Liver (tissue), 9 donors: ENCODE data around the gene EEF2K. TPM values are rescaled to one million over a fixed set of nuclear protein-coding genes. Genes with fewer than 3 reads are reported as not detected.

Experiments
- DNase-seq: peaks from one replicate; pipeline ENCODE4 v3.0.0-alpha.2; 2017; ENCODE audit warnings: low spot score
- H3K27ac ChIP-seq, 2 donors: one replicate each; pipeline ENCODE4 v1.7.0; 2013; ENCODE audit warnings: inconsistent platforms in 2 of 2, low read length in 2 of 2, control low read depth in 1 of 2, low read depth in 1 of 2, mild to moderate bottlenecking in 1 of 2
- H3K27me3 ChIP-seq, 4 donors: one replicate each; pipeline versions ENCODE4 v1.6.1 to v1.7.0; 2013; ENCODE audit warnings: low read length in 3 of 4, inconsistent platforms in 1 of 4, mild to moderate bottlenecking in 1 of 4, moderate library complexity in 1 of 4; ENCODE audit not compliant: control insufficient read depth in 4 of 4, insufficient read depth in 4 of 4
- H3K36me3 ChIP-seq, 4 donors: one replicate each; pipeline versions ENCODE4 v1.6.1 to v1.7.0; 2013; ENCODE audit warnings: low read length in 3 of 4, mild to moderate bottlenecking in 3 of 4, low read depth in 1 of 4, moderate library complexity in 1 of 4; ENCODE audit not compliant: control insufficient read depth in 4 of 4, insufficient read depth in 3 of 4
- H3K4me1 ChIP-seq, 4 donors: one replicate each; pipeline versions ENCODE4 v1.6.1 to v1.7.0; 2013; ENCODE audit warnings: low read length in 3 of 4, mild to moderate bottlenecking in 3 of 4, moderate library complexity in 1 of 4; ENCODE audit not compliant: control insufficient read depth in 4 of 4, insufficient read depth in 4 of 4
- H3K4me3 ChIP-seq, 3 donors: one replicate each; pipeline versions ENCODE4 v1.6.1 to v1.7.0; 2013; ENCODE audit warnings: low read length in 3 of 3, control low read depth in 1 of 3, low read depth in 1 of 3, mild to moderate bottlenecking in 1 of 3
- H3K9ac ChIP-seq, 2 donors: one replicate each; pipeline ENCODE4 v1.7.0; 2013; ENCODE audit warnings: low read length in 2 of 2, mild to moderate bottlenecking in 2 of 2, moderate library complexity in 2 of 2, control low read depth in 1 of 2, low read depth in 1 of 2
- H3K9me3 ChIP-seq, 4 donors: one replicate each; pipeline versions ENCODE4 v1.6.1 to v1.7.0; 2013; ENCODE audit warnings: low read length in 3 of 4; ENCODE audit not compliant: control insufficient read depth in 4 of 4
- EGR1 ChIP-seq, 2 donors: IDR thresholded peaks; 2 replicates each; pipeline ENCODE4 v1.6.1; 2016 to 2018; ENCODE audit warnings: antibody characterized with exemption in 2 of 2, low read depth in 2 of 2
- FOXA1 ChIP-seq: IDR thresholded peaks from 2 replicates; pipeline ENCODE4 v1.6.1; 2016; ENCODE audit warnings: antibody characterized with exemption
- FOXA2 ChIP-seq: IDR thresholded peaks from 2 replicates; pipeline ENCODE4 v1.6.1; 2016; ENCODE audit warnings: antibody characterized with exemption
- HNF4A ChIP-seq, 2 donors: conservative IDR thresholded peaks; 2 replicates each; pipeline ENCODE4 v1.6.1; 2016; ENCODE audit warnings: antibody characterized with exemption in 2 of 2, mild to moderate bottlenecking in 2 of 2
- HNF4G ChIP-seq: IDR thresholded peaks from 2 replicates; pipeline ENCODE4 v1.6.1; 2016; ENCODE audit warnings: antibody characterized with exemption
- JUND ChIP-seq, 2 donors: IDR thresholded peaks; 2 replicates each; pipeline ENCODE4 v1.6.1; 2016; ENCODE audit warnings: antibody characterized with exemption in 2 of 2
- MAX ChIP-seq: IDR thresholded peaks from 2 replicates; pipeline ENCODE4 v1.6.1; 2016; ENCODE audit warnings: antibody characterized with exemption
- NR2F2 ChIP-seq: IDR thresholded peaks from 2 replicates; pipeline ENCODE4 v1.6.1; 2016; ENCODE audit warnings: antibody characterized with exemption
- RAD21 ChIP-seq, 2 donors: IDR thresholded peaks; 2 replicates each; pipeline ENCODE4 v1.6.1; 2016; ENCODE audit warnings: antibody characterized with exemption in 2 of 2, mild to moderate bottlenecking in 2 of 2
- RXRA ChIP-seq, 2 donors: IDR thresholded peaks; 2 replicates each; pipeline ENCODE4 v1.6.1; 2017 to 2018; ENCODE audit warnings: antibody characterized with exemption in 2 of 2, mild to moderate bottlenecking in 1 of 2
- SP1 ChIP-seq: IDR thresholded peaks from 2 replicates; pipeline ENCODE4 v1.6.1; 2018; ENCODE audit warnings: antibody characterized with exemption, mild to moderate bottlenecking
- TAF1 ChIP-seq: conservative IDR thresholded peaks from 2 replicates; pipeline ENCODE4 v1.6.1; 2016; ENCODE audit warnings: antibody characterized with exemption, mild to moderate bottlenecking
- YY1 ChIP-seq: IDR thresholded peaks from 2 replicates; pipeline ENCODE4 v1.6.1; 2016; ENCODE audit warnings: antibody characterized with exemption, mild to moderate bottlenecking
- WGBS: extraction: QIAGEN DNeasy Blood & Tissue Kit; methylation state at CpG from one replicate; pipeline ENCODE4 v1.1.7; 2013; 5-methylcytosine and 5-hydroxymethylcytosine counted together
- polyA plus RNA-seq, 2 donors: library from polyadenylated mRNA; stranded (reverse) in 1 of 2; unstranded in 1 of 2; fragments of 200-250 nt in 1 of 2; fragments of >200 nt in 1 of 2; fragmentation: Nextera tagmentation in 1 of 2; extraction: Ambion mirVana in 1 of 2; gene quantifications; one replicate each; pipeline versions ENCODE4 v1.2.1 to v1.2.3, GENCODE V29; 2013 to 2015
- total RNA-seq, 2 donors: library from RNA; depleted of rRNA; stranded (reverse); fragments of >200 nt; gene quantifications; one replicate each; pipeline ENCODE4 v1.2.3, GENCODE V29; 2014
- TF ChIP-seq, protein P1 (sequence below): fragments of 150-350 bp; IDR thresholded peaks from 2 replicates; pipeline ENCODE4 v1.5.1; 2017; ENCODE audit warnings: improper control_type of control experiment, low read depth, low read length; ENCODE audit not compliant: missing input control
- TF ChIP-seq, protein P2 (sequence below): IDR thresholded peaks from 2 replicates; pipeline ENCODE4 v1.6.1; 2016; ENCODE audit warnings: antibody characterized with exemption
- TF ChIP-seq, protein P3 (sequence below): IDR thresholded peaks from 2 replicates; pipeline ENCODE4 v1.6.1; 2016; ENCODE audit warnings: antibody characterized with exemption
- donor health status: healthy.
- donor health status: healthy.
- donor health status: healthy.
- donor health status: healthy.
- donor health status: healthy.

Gene EEF2K
- total and polyA plus RNA-seq, 4 donors: 3.2 to 14.3 (median 8.0) TPM

DNA sequence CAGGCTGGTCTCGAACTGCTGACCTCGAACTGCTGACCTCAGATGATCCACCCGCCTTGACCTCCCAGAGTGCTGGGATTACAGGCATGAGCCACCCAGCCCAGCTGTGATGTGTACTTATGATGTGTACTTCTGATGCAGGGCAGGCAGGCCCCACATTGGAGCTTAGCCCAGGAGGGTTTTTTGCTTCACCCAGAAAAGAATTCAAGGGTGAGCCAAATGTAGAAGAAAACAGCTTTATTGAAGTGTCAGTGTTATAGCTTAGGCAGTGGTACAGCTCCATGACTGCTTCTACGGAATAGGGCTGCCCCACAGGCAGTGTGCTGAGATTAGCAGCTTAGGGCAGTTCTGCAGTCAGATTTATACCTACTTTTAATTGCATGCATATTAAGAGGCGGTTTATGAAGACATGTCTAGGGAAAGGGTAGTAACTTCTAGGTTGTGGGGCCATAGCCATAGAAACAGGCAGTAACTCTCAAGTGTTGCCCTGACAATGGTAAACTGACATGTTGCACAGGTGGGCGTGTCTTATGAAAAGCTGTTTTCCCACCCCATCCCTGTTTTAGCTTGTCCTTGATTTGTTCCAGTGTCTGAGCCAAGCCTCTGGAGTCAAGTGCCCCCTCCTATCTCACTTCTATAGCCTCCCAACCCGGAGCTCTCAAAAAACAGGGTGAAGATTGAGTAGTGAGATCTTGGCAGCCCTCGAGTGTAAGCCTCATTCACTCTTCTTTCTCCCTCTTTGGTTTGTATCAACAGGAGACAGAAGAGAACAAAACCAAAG, 67.0 kb downstream of the EEF2K start:
- no peaks in the 10 kb centered on the region for H3K4me1 ChIP-seq
- 86% methylated on average over 8 of the region's 8 CpGs for WGBS
- no peak overlapping the region for H3K9ac ChIP-seq
- no peaks in the 10 kb centered on the region for H3K27me3 ChIP-seq
- no peak for DNase-seq
- TF ChIP-seq, protein P1, sequence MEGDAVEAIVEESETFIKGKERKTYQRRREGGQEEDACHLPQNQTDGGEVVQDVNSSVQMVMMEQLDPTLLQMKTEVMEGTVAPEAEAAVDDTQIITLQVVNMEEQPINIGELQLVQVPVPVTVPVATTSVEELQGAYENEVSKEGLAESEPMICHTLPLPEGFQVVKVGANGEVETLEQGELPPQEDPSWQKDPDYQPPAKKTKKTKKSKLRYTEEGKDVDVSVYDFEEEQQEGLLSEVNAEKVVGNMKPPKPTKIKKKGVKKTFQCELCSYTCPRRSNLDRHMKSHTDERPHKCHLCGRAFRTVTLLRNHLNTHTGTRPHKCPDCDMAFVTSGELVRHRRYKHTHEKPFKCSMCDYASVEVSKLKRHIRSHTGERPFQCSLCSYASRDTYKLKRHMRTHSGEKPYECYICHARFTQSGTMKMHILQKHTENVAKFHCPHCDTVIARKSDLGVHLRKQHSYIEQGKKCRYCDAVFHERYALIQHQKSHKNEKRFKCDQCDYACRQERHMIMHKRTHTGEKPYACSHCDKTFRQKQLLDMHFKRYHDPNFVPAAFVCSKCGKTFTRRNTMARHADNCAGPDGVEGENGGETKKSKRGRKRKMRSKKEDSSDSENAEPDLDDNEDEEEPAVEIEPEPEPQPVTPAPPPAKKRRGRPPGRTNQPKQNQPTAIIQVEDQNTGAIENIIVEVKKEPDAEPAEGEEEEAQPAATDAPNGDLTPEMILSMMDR: no peak
- TF ChIP-seq SP1 (no peak), HNF4A (conservative IDR thresholded peaks at IDR 0.05) (no peak), YY1 (no peak), JUND (IDR thresholded peaks at IDR 0.05) (no peak), FOXA2 (no peak), FOXA1 (no peak)
- H3K27ac ChIP-seq: no peak overlapping the region
- H3K4me3 ChIP-seq: no peak overlapping the region
- peaks cover 7 to 37% (median 32%) of the 10 kb centered on the region in 4 donors for H3K36me3 ChIP-seq
- no peaks in the 10 kb centered on the region for H3K9me3 ChIP-seq

DNA sequence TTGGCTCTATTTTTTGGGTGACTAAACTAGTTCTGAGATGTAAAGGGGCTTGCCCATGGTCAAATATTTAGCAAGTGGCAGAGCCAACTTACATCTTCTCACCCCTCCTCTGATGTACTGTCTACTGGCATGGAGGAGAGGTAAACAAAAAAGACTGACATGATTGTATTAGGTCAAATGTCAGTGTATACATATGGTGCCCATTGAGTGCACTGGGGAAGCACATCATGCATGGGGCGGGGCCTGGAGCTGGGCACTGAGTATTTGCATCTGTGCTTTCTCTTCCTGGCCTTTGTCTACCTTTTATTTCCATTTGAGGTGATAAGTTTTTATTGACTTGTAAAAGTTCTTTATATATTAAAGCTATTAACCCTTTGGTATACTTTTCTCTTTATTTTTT, 68.8 kb downstream of the EEF2K start:
- no peak overlapping the region for H3K4me3 ChIP-seq
- DNase-seq: no peak
- no peaks in the 10 kb centered on the region for H3K4me1 ChIP-seq
- H3K9ac ChIP-seq: no peak overlapping the region
- 100% methylated on average over 1 of the region's 1 CpG for WGBS
- no peak for TF ChIP-seq SP1
- no peak for TF ChIP-seq YY1
- TF ChIP-seq HNF4G: no peak
- no peak for TF ChIP-seq JUND (IDR thresholded peaks at IDR 0.05)
- TF ChIP-seq FOXA2: no peak
- TF ChIP-seq RXRA (IDR thresholded peaks at IDR 0.05): no peak
- TF ChIP-seq, protein P2, sequence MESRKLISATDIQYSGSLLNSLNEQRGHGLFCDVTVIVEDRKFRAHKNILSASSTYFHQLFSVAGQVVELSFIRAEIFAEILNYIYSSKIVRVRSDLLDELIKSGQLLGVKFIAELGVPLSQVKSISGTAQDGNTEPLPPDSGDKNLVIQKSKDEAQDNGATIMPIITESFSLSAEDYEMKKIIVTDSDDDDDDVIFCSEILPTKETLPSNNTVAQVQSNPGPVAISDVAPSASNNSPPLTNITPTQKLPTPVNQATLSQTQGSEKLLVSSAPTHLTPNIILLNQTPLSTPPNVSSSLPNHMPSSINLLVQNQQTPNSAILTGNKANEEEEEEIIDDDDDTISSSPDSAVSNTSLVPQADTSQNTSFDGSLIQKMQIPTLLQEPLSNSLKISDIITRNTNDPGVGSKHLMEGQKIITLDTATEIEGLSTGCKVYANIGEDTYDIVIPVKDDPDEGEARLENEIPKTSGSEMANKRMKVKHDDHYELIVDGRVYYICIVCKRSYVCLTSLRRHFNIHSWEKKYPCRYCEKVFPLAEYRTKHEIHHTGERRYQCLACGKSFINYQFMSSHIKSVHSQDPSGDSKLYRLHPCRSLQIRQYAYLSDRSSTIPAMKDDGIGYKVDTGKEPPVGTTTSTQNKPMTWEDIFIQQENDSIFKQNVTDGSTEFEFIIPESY: no peak
- no peak for TF ChIP-seq NR2F2
- TF ChIP-seq TAF1: no peak
- TF ChIP-seq MAX: no peak
- TF ChIP-seq RAD21 (IDR thresholded peaks at IDR 0.05): no peak
- TF ChIP-seq, protein P3, sequence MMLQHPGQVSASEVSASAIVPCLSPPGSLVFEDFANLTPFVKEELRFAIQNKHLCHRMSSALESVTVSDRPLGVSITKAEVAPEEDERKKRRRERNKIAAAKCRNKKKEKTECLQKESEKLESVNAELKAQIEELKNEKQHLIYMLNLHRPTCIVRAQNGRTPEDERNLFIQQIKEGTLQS: no peak
- TF ChIP-seq EGR1 (IDR thresholded peaks at IDR 0.05; ENCODE audit: low read depth in 2 of 2): no peak
- TF ChIP-seq FOXA1: no peak
- H3K9me3 ChIP-seq: no peaks in the 10 kb centered on the region
- no peak overlapping the region for H3K27ac ChIP-seq
- peaks cover 6 to 40% (median 32%) of the 10 kb centered on the region in 4 donors for H3K36me3 ChIP-seq
- no peaks in the 10 kb centered on the region for H3K27me3 ChIP-seq
